NT2/D1 (cell line): ENCODE data around the gene ARHGAP24.
"Not testable (repeated sequence)": the region's sequence is repeated elsewhere in the genome, so short reads cannot be mapped to it uniquely, and the experiment has no call there.

Experiments
- DNase-seq: peaks from one replicate; pipeline ENCODE4 v3.0.0-alpha.2; 2011; ENCODE audit warnings: low read depth, low spot score
- H3K27me3 ChIP-seq: 2 replicates; pipeline ENCODE4 v1.6.0; 2011; ENCODE audit warnings: mild to moderate bottlenecking; ENCODE audit not compliant: insufficient read length, insufficient read depth
- H3K36me3 ChIP-seq: 2 replicates; pipeline ENCODE4 v1.6.1; 2011; ENCODE audit warnings: mild to moderate bottlenecking, low read length, mixed read lengths; ENCODE audit not compliant: insufficient read depth, insufficient read length
- H3K4me1 ChIP-seq: 2 replicates; pipeline ENCODE4 v1.5.1; 2011; ENCODE audit not compliant: insufficient read depth, insufficient read length
- H3K4me3 ChIP-seq: 2 replicates; pipeline ENCODE4 v1.5.1; 2011; ENCODE audit warnings: low read depth; ENCODE audit not compliant: insufficient read length
- H3K9ac ChIP-seq: 2 replicates; pipeline ENCODE4 v1.6.0; 2011; ENCODE audit warnings: low read depth; ENCODE audit not compliant: insufficient read length
- H3K9me3 ChIP-seq: 2 replicates; pipeline ENCODE4 v1.5.1; 2011; ENCODE audit warnings: mild to moderate bottlenecking, low read length; ENCODE audit not compliant: insufficient read depth
- SUZ12 ChIP-seq: IDR thresholded peaks from 2 replicates; pipeline ENCODE4 v1.6.1; 2011; ENCODE audit not compliant: insufficient read length, insufficient read depth; ENCODE audit errors: extremely low read depth
- YY1 ChIP-seq: IDR thresholded peaks from 2 replicates; pipeline ENCODE4 v1.6.1; 2011; ENCODE audit not compliant: insufficient read length, insufficient read depth
- ZNF274 ChIP-seq: IDR thresholded peaks from 2 replicates; pipeline ENCODE4 v1.6.1; 2011; ENCODE audit warnings: mild to moderate bottlenecking, low read depth, low read length

The ARHGAP24 gene

DNA sequence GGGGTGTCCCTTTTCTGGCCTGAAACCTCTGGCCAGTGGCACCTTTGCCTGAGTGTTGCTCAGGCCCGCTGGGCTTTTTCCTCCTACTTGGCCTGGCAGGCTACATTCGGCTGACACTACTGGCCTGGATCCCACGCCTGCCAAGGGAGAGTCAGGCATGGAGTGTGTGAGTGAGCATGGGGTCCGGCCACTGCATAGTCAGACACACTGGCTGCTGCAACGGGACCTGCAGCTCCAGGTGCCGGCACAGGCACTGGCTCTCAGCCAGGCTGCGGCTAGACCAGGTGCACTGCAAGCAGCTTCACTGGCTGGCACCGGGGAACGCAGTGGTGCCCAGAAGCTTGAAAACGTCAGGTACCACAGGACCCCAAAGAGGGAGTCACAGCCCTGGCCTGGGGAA lies 434.9 kb downstream of the ARHGAP24 start:
- DNase-seq = no peak
- TF ChIP-seq ZNF274 (no peak), YY1 (no peak), SUZ12 (no peak)

GRCh38 chr4:85910985-85911384 lies 436.0 kb downstream of the ARHGAP24 start:
- no peak for DNase-seq
- TF ChIP-seq ZNF274 (no peak), YY1 (no peak), SUZ12 (no peak)
- Histone ChIP-seq H3K4me3 (no peak overlapping the region), H3K9me3 (no peaks in the 10 kb centered on the region), H3K4me1 (no peaks in the 10 kb centered on the region), H3K27me3 (no peaks in the 10 kb centered on the region), H3K9ac (no peak overlapping the region), H3K36me3 (no peaks in the 10 kb centered on the region)

More for the DNA sequence above, 434.9 kb downstream of the ARHGAP24 start:
- Histone ChIP-seq H3K36me3 (no peaks in the 10 kb centered on the region), H3K9me3 (no peaks in the 10 kb centered on the region), H3K4me1 (no peaks in the 10 kb centered on the region), H3K27me3 (no peaks in the 10 kb centered on the region), H3K9ac (no peak overlapping the region), H3K4me3 (no peak overlapping the region)

DNA sequence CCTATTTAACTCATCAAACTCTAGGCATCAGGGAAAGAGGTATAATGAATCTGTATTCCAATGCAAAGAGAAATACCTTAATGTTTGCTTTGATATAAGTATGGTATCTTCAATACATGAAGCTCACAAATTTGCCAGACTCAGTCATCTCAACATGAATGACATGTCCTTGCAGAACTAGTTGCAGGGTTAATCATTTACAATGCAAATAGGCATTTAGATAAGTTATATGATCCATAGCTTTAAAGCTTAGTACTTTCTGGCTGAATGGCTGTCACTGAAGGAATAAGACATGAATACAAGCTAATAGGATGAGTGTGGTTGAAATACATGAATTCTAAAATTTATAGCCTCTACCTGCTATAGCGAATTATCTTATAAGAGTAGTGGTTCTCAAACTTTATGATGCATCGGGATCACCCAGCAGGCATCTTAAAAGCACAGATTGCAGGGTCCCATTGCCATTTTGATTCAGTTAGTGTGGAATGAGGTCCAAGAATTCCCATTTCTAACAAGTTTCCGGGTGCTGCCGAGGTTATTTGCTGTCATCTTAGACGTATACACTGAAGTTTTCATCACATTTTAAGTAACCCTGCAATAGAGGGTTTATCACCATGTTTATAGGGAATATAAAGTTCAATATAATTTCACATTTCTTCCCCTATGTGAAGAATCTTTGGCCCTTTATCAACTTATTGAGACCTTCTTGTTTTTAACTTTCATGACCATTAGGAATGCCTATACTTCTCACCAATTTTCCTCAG lies 439.2 kb downstream of the ARHGAP24 start:
- Histone ChIP-seq H3K27me3 (no peaks in the 10 kb centered on the region), H3K9ac (no peak overlapping the region), H3K9me3 (no peaks in the 10 kb centered on the region), H3K4me3 (no peak overlapping the region), H3K4me1 (no peaks in the 10 kb centered on the region), H3K36me3 (no peaks in the 10 kb centered on the region)
- TF ChIP-seq YY1 (no peak), ZNF274 (no peak), SUZ12 (no peak)
- DNase-seq = no peak

DNA sequence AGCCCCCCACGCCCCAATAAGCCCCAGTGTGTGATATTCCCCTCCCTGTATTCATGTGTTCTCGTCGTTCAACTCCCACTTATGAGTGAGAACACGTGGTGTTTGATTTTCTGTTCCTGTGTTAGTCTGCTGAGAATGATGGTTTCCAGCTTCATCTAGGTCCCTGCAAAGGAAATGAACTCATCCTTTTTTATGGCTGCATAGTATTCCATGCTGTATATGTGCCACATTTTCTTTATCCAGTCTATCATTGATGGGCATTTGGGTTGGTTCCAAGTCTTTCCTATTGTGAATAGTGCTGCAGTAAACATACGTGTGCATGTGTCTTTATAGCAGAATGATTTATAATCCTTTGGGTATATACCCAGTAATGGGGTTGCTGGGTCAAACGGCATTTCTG lies 440.6 kb downstream of the ARHGAP24 start:
- DNase-seq, H3K4me1 ChIP-seq, H3K9ac ChIP-seq, H3K27me3 ChIP-seq, H3K9me3 ChIP-seq, H3K4me3 ChIP-seq, H3K36me3 ChIP-seq: not testable (repeated sequence)

GRCh38 chr4:85919200-85919887 lies 444.4 kb downstream of the ARHGAP24 start:
- Histone ChIP-seq H3K27me3 (no peaks in the 10 kb centered on the region), H3K9me3 (no peaks in the 10 kb centered on the region), H3K9ac (no peak overlapping the region), H3K4me1 (no peaks in the 10 kb centered on the region), H3K4me3 (no peak overlapping the region), H3K36me3 (no peaks in the 10 kb centered on the region)
- no peak for DNase-seq
- TF ChIP-seq ZNF274 = no peak
- no peak for TF ChIP-seq SUZ12
- TF ChIP-seq YY1 = no peak

DNA sequence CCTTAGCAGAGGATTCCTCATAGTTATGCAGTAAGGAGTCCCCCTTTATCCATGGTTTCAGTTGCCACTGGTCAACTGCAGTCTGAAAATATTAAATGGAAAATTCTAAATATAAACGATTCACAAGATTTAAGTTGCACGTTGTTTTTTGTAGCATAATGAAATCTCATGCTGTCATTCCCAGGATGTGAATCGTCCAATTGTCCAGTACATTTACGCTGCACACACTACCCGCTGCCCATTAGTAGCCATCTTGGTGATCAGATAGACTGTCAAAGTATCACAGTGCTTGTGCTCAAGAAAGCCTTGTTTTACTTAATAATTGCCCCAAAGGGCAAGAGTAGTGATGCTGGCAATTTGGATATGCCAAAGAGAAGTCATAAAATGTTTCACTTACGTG lies 450.1 kb downstream of the ARHGAP24 start:
- Histone ChIP-seq H3K4me3 (no peak overlapping the region), H3K9ac (no peak overlapping the region), H3K27me3 (no peaks in the 10 kb centered on the region), H3K9me3 (no peaks in the 10 kb centered on the region), H3K4me1 (no peaks in the 10 kb centered on the region), H3K36me3 (no peaks in the 10 kb centered on the region)
- DNase-seq = no peak
- TF ChIP-seq ZNF274 (no peak), SUZ12 (no peak), YY1 (no peak)

- Histone ChIP-seq H3K36me3 (no peaks in the 10 kb centered on the region), H3K9ac (no peak overlapping the region), H3K27me3 (no peaks in the 10 kb centered on the region), H3K9me3 (no peaks in the 10 kb centered on the region), H3K4me3 (no peak overlapping the region), H3K4me1 (no peaks in the 10 kb centered on the region)
- TF ChIP-seq SUZ12 (no peak), YY1 (no peak), ZNF274 (no peak)
- DNase-seq = no peak
Observed at GRCh38 chr4:85928775-85929591, 454.0 kb downstream of the ARHGAP24 start.
